Mesenchymal stem cell (in vitro differentiated cells and primary cell): ENCODE data around the gene MVB12A.
A peak's percentile ranks its signal among the peaks of the same experiment; 100 is the strongest.

Experiments used
- DNase-seq: peaks from one replicate; pipeline ENCODE4 v3.0.0-alpha.2; 2013
- H2AFZ ChIP-seq: one replicate; pipeline ENCODE4 v1.6.1; 2013; ENCODE audit warnings: low read depth, mild to moderate bottlenecking, control low read depth, inconsistent platforms, low read length, moderate library complexity
- H2AK5ac ChIP-seq: 2 replicates; pipeline ENCODE4 v1.6.1; 2013; ENCODE audit warnings: low read length, moderate library complexity, mild to moderate bottlenecking, inconsistent platforms; ENCODE audit not compliant: severe bottlenecking
- H2BK120ac ChIP-seq: one replicate; pipeline ENCODE4 v1.6.1; 2013; ENCODE audit warnings: low read depth, mild to moderate bottlenecking, inconsistent platforms, low read length, moderate library complexity
- H2BK12ac ChIP-seq, 2 experiments: one replicate each; pipeline ENCODE4 v1.6.1; 2013; ENCODE audit warnings: inconsistent platforms in 2 of 2, low read length in 2 of 2, mild to moderate bottlenecking in 2 of 2, moderate library complexity in 2 of 2, control low read depth in 1 of 2
- H2BK15ac ChIP-seq: one replicate; pipeline ENCODE4 v1.6.1; 2013; ENCODE audit warnings: mild to moderate bottlenecking, low read depth, inconsistent platforms; ENCODE audit not compliant: poor library complexity, severe bottlenecking
- H2BK5ac ChIP-seq: 2 replicates; pipeline ENCODE4 v1.6.1; 2013; ENCODE audit warnings: low read depth, mild to moderate bottlenecking, low read length, control low read depth, inconsistent platforms; ENCODE audit not compliant: poor library complexity, severe bottlenecking
- H3K14ac ChIP-seq, 2 experiments: one replicate each; pipeline ENCODE4 v1.6.1; 2013; ENCODE audit warnings: inconsistent platforms in 2 of 2, low read length in 2 of 2, control low read depth in 1 of 2, mild to moderate bottlenecking in 1 of 2, moderate library complexity in 1 of 2
- H3K18ac ChIP-seq, 2 experiments: one replicate each; pipeline ENCODE4 v1.6.1; 2013; ENCODE audit warnings: inconsistent platforms in 2 of 2, low read length in 2 of 2, control low read depth in 1 of 2, low read depth in 1 of 2, mild to moderate bottlenecking in 1 of 2
- H3K23ac ChIP-seq, 2 experiments: one replicate each; pipeline ENCODE4 v1.6.1; 2013; ENCODE audit warnings: inconsistent platforms in 2 of 2, low read length in 2 of 2, mild to moderate bottlenecking in 2 of 2, moderate library complexity in 2 of 2, control low read depth in 1 of 2
- H3K27ac ChIP-seq: 2 replicates; pipeline ENCODE4 v1.5.1; 2013; ENCODE audit warnings: mild to moderate bottlenecking, moderate library complexity, low read length, control low read depth, inconsistent platforms; ENCODE audit not compliant: poor library complexity, severe bottlenecking
- H3K27me3 ChIP-seq, 2 experiments: 2 replicates each; pipeline versions ENCODE4 v1.6.1 to v1.7.0; 2013; ENCODE audit warnings: low read length in 2 of 2, mild to moderate bottlenecking in 2 of 2, moderate library complexity in 2 of 2, control low read depth in 1 of 2, inconsistent platforms in 1 of 2; ENCODE audit not compliant: control insufficient read depth in 1 of 2, insufficient read depth in 1 of 2
- H3K36me3 ChIP-seq, 2 experiments: 2 replicates each; pipeline versions ENCODE4 v1.6.1 to v1.7.0; 2013; ENCODE audit warnings: low read length in 2 of 2, control low read depth in 1 of 2, inconsistent platforms in 1 of 2, low read depth in 1 of 2, mild to moderate bottlenecking in 1 of 2; ENCODE audit not compliant: insufficient read depth in 2 of 2, control insufficient read depth in 1 of 2
- H3K4ac ChIP-seq, 2 experiments: one replicate each; pipeline ENCODE4 v1.6.1; 2013; ENCODE audit warnings: inconsistent platforms in 2 of 2, low read length in 2 of 2, mild to moderate bottlenecking in 2 of 2, moderate library complexity in 2 of 2, control low read depth in 1 of 2, low read depth in 1 of 2
- H3K4me1 ChIP-seq: 2 replicates; pipeline ENCODE4 v1.6.1; 2013; ENCODE audit warnings: low read depth, low read length, control low read depth; ENCODE audit not compliant: control insufficient read depth, insufficient read depth
- H3K4me2 ChIP-seq: 2 replicates; pipeline ENCODE4 v1.6.1; 2013; ENCODE audit warnings: low read length, mild to moderate bottlenecking, inconsistent platforms; ENCODE audit not compliant: poor library complexity, severe bottlenecking
- H3K4me3 ChIP-seq, 2 experiments: 2 replicates each; pipeline versions ENCODE4 v1.5.1 to v1.7.0; 2013; ENCODE audit warnings: low read length in 2 of 2, mild to moderate bottlenecking in 2 of 2, control low read depth in 1 of 2, low read depth in 1 of 2; ENCODE audit not compliant: insufficient read depth in 1 of 2
- H3K79me1 ChIP-seq: replicated peaks from 2 replicates; pipeline ENCODE4 v1.6.1; 2013; ENCODE audit warnings: mild to moderate bottlenecking, control low read depth, low read length, inconsistent platforms; ENCODE audit not compliant: poor library complexity, severe bottlenecking
- H3K9ac ChIP-seq: 2 replicates; pipeline ENCODE4 v1.7.0; 2013; ENCODE audit warnings: mild to moderate bottlenecking, low read length, moderate library complexity
- H3K9me3 ChIP-seq: 2 replicates; pipeline ENCODE4 v1.7.0; 2013; ENCODE audit warnings: mild to moderate bottlenecking, low read length; ENCODE audit not compliant: control insufficient read depth
- H4K8ac ChIP-seq: one replicate; pipeline ENCODE4 v1.6.1; 2013; ENCODE audit warnings: inconsistent platforms, mild to moderate bottlenecking, low read length, moderate library complexity
- H4K91ac ChIP-seq: one replicate; pipeline ENCODE4 v1.6.1; 2013; ENCODE audit warnings: mild to moderate bottlenecking, low read length, inconsistent platforms
- WGBS: methylation state at CpG from one replicate; pipeline ENCODE4 v1.1.7; 2013; ENCODE audit warnings: mixed read lengths; 5-methylcytosine and 5-hydroxymethylcytosine counted together

Gene MVB12A

DNA sequence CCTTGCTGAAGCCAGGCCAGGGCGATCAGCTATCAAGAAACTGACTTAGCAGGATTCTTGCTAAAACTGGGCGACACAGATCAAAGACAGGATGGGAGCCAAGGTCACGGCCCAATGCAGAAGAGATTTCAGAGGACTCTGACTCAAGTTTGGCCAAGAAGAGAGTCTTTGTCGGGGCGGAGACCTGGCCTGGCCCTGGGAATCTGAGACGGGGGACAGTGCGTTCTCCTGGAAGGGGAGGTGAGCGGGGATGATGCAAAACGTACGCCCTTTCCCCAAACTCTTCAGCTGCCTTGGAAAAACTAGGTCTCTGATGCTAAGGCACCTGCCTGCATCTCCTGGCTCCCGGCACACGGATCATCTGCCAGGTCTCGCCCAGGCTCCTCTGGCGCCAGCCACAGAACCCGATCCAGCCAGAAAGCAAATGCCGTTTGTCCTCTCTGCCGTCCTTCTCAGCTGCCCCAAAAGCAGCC is 9.8 kb downstream of the MVB12A start:
- no peak overlapping the region for H2AK5ac ChIP-seq
- no peak overlapping the region for H2BK15ac ChIP-seq
- no peak overlapping the region for H2AFZ ChIP-seq
- H2BK5ac ChIP-seq = no peak overlapping the region
- no peak overlapping the region for H3K4me3 ChIP-seq
- no peak overlapping the region for H4K8ac ChIP-seq
- H3K4me2 ChIP-seq = no peak overlapping the region
- no peak overlapping the region for H3K27ac ChIP-seq
- H3K14ac ChIP-seq = no peak overlapping the region
- no peak for DNase-seq
- H3K79me1 ChIP-seq = no peaks in the 10 kb centered on the region
- H4K91ac ChIP-seq = no peak overlapping the region
- peak overlapping the region; percentile 15 for H3K9ac ChIP-seq
- H2BK12ac ChIP-seq = no peak overlapping the region
- H3K27me3 ChIP-seq = no peaks in the 10 kb centered on the region
- peaks cover 0 to under 1% of the 10 kb centered on the region in 2 experiments for H3K36me3 ChIP-seq
- no peak overlapping the region for H3K4ac ChIP-seq
- WGBS = 89% methylated on average over 17 of the region's 17 CpGs
- H3K4me1 ChIP-seq = peaks cover 6% of the 10 kb centered on the region
- H3K9me3 ChIP-seq = no peaks in the 10 kb centered on the region
- no peak overlapping the region for H3K23ac ChIP-seq
- H2BK120ac ChIP-seq = no peak overlapping the region
- H3K18ac ChIP-seq = no peak overlapping the region

DNA sequence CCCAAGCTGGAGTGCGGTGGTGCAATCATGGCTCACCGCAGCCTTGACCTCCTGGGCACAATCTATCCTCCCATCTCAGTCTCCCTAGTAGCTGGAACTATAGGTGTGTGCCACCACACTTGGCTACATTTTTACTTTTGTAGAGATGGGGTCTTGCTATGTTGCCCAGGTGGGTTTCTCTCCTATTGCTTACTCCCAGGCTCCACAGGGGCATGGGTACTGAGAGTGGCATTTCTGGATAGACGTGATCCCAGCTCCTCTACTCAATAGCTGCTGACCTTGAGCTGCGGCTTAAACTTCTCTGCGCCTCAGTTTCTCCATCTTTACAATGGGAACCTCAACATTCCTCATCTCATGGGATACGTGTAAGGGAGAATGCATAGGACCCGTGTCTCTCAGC is 11.6 kb downstream of the MVB12A start:
- 91% methylated on average over 6 of the region's 7 CpGs for WGBS
- H3K4ac ChIP-seq = no peak overlapping the region

DNA sequence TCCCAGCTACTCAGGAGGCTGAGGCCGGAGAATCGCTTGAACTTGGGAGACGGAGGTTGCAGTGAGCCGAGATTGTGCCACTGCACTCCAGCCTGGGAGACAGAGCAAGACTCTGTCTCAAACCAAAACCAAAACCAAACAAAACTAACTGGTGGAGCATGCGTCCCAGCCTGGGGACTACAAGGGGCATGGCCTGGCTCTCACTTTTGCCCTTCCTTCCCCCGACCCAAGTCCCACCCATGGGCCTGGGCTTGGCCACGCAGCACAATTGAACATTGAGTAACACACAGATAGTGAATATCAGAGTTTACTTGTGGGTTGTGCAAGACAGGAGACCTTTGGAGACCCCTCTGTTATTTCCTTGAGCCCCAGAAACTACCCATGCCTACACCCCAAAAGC is 15.4 kb downstream of the MVB12A start:
- H2BK15ac ChIP-seq = no peak overlapping the region
- H4K91ac ChIP-seq = no peak overlapping the region
- no peak overlapping the region for H3K4me3 ChIP-seq
- H3K9ac ChIP-seq = no peak overlapping the region
- no peak overlapping the region for H2BK12ac ChIP-seq
- no peak overlapping the region for H4K8ac ChIP-seq
- no peak overlapping the region for H3K18ac ChIP-seq
- no peak overlapping the region for H3K27ac ChIP-seq
- H2AFZ ChIP-seq = no peak overlapping the region
- H3K27me3 ChIP-seq = peaks cover 5% of the 10 kb centered on the region in 2 experiments
- 96% methylated on average over 6 of the region's 7 CpGs for WGBS
- H2BK5ac ChIP-seq = no peak overlapping the region
- H3K4ac ChIP-seq = no peak overlapping the region
- no peaks in the 10 kb centered on the region for H3K9me3 ChIP-seq
- H2AK5ac ChIP-seq = no peak overlapping the region
- H3K36me3 ChIP-seq = no peaks in the 10 kb centered on the region
- H3K4me2 ChIP-seq = no peak overlapping the region
- no peak for DNase-seq
- H3K14ac ChIP-seq = no peak overlapping the region
- H3K79me1 ChIP-seq = no peaks in the 10 kb centered on the region
- H2BK120ac ChIP-seq = no peak overlapping the region
- H3K4me1 ChIP-seq = no peaks in the 10 kb centered on the region
- H3K23ac ChIP-seq = no peak overlapping the region

More for the DNA sequence above, 11.6 kb downstream of the MVB12A start:
- Histone ChIP-seq H2BK5ac (no peak overlapping the region), H2BK120ac (no peak overlapping the region), H3K18ac (no peak overlapping the region), H3K27ac (no peak overlapping the region), H3K27me3 (no peaks in the 10 kb centered on the region), H2AFZ (no peak overlapping the region), H3K14ac (no peak overlapping the region), H3K9me3 (no peaks in the 10 kb centered on the region), H2AK5ac (no peak overlapping the region), H3K4me1 (no peaks in the 10 kb centered on the region), H3K9ac (no peak overlapping the region), H3K4me3 (no peak overlapping the region), H4K91ac (no peak overlapping the region), H2BK12ac (no peak overlapping the region), H3K23ac (no peak overlapping the region), H4K8ac (no peak overlapping the region), H3K36me3 (no peaks in the 10 kb centered on the region), H2BK15ac (no peak overlapping the region), H3K79me1 (no peaks in the 10 kb centered on the region), H3K4me2 (no peak overlapping the region)
- no peak for DNase-seq

DNA sequence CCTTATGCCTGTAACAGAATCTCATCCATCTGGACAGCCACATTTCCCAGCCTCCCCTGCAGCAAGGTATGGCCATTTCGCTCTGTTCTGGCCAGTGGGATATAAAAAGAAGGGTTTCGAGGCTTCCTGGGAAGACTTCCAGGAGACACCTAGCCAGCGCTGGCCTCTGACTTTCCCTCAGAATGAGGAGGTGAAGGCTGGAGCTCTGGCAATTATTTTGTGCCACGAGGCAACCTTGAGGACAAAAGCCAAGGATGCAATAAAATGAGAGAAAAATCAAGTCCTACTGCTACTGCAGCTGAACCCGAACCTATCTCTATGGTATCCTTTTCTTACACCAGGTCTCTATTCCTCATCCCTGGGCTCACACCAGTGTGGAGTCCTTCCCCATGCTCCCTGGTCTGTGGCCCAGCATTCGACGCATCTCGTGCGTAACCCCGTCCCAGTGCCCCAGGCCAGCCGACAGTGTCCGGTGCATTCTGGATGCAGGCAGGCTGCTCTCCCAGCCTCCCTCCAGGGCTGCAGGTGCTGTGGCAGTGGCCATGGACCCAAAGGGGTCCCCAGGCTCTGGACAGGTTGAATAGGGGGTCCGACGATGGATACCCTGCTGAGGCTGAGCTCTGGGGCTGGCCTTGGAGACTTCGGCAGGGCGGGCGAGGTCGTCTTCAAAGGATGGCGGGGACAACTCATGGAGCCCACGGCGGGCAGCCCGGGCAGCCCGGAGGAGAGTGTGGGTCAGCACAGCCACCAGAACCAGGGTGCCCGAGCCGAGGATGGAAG is 16.4 kb downstream of the MVB12A start:
- Histone ChIP-seq H3K4me3 (no peak overlapping the region), H3K27me3 (peaks cover 5% of the 10 kb centered on the region in 2 experiments), H3K9ac (no peak overlapping the region), H3K36me3 (no peaks in the 10 kb centered on the region), H3K4me2 (no peak overlapping the region), H2AFZ (no peak overlapping the region), H2AK5ac (no peak overlapping the region), H2BK12ac (no peak overlapping the region), H2BK5ac (no peak overlapping the region), H3K14ac (no peak overlapping the region), H3K4ac (no peak overlapping the region), H2BK120ac (no peak overlapping the region), H4K8ac (no peak overlapping the region), H2BK15ac (no peak overlapping the region), H3K18ac (peak overlapping the region in 1 of 2 experiments; percentile 11), H3K4me1 (no peaks in the 10 kb centered on the region), H3K23ac (no peak overlapping the region), H3K9me3 (no peaks in the 10 kb centered on the region), H3K79me1 (no peaks in the 10 kb centered on the region), H3K27ac (no peak overlapping the region), H4K91ac (no peak overlapping the region)
- DNase-seq = no peak
- WGBS = 91% methylated on average over 21 of the region's 25 CpGs
